Activated CD4-positive, alpha-beta T cell treated with anti-CD3 and anti-CD28 coated beads for 4 hours (primary cell): ENCODE data around the gene THAP5.

Experiments
- DNase-seq, 2 donors: peaks; one replicate each; pipeline ENCODE4 v3.0.0-alpha.2; 2020

Gene THAP5

GRCh38 chr7:108528183-108528712 lies 41.3 kb downstream of the THAP5 start:
- no peak for DNase-seq

- DNase-seq: no peak
These were observed 42.8 kb downstream of the THAP5 start for GRCh38 chr7:108526768-108527017.

- DNase-seq: peak; percentile 99 to 100
These were observed 43.3 kb downstream of the THAP5 start, which contains the start of gene PNPLA8 for GRCh38 chr7:108525985-108526767. Gene PNPLA8, minus strand, starts transcription at chr7:108526135. Its CDS starts 10,644 bp downstream, at chr7:108515491.

- no peak for DNase-seq
These were observed 44.0 kb downstream of the THAP5 start for GRCh38 chr7:108525327-108525984.

GRCh38 chr7:108522780-108523179 lies 46.7 kb downstream of the THAP5 start:
- DNase-seq: no peak

GRCh38 chr7:108517951-108518350 lies 51.6 kb downstream of the THAP5 start:
- DNase-seq: no peak

GRCh38 chr7:108515630-108516029 lies 53.9 kb downstream of the THAP5 start:
- DNase-seq: no peak

- DNase-seq: no peak
These were observed 54.5 kb downstream of the THAP5 start for GRCh38 chr7:108515013-108515412.
